ENCODE measurements around the gene SHC2.

GRCh38 chr19:443005-443404 lies 17.8 kb downstream of the SHC2 start:
- TF ChIP-seq, protein P1, sequence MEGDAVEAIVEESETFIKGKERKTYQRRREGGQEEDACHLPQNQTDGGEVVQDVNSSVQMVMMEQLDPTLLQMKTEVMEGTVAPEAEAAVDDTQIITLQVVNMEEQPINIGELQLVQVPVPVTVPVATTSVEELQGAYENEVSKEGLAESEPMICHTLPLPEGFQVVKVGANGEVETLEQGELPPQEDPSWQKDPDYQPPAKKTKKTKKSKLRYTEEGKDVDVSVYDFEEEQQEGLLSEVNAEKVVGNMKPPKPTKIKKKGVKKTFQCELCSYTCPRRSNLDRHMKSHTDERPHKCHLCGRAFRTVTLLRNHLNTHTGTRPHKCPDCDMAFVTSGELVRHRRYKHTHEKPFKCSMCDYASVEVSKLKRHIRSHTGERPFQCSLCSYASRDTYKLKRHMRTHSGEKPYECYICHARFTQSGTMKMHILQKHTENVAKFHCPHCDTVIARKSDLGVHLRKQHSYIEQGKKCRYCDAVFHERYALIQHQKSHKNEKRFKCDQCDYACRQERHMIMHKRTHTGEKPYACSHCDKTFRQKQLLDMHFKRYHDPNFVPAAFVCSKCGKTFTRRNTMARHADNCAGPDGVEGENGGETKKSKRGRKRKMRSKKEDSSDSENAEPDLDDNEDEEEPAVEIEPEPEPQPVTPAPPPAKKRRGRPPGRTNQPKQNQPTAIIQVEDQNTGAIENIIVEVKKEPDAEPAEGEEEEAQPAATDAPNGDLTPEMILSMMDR (conservative IDR thresholded peaks at IDR 0.05; ENCODE audit: low read length) = no peak
- no peak for TF ChIP-seq EZH2phosphoT487 (IDR thresholded peaks at IDR 0.05; ENCODE audit: borderline replicate concordance)

All from Loucy (cell line).